GM19438 (cell line): ENCODE measurements around the gene TPR.

ENCODE experiments used
- ATAC-seq: cut with Tn5 transposase; IDR thresholded peaks from one replicate; pipeline ENCODE4 v1.9.1; 2021; ENCODE audit warnings: low read depth; ENCODE audit not compliant: unreplicated experiment

The TPR gene

DNA sequence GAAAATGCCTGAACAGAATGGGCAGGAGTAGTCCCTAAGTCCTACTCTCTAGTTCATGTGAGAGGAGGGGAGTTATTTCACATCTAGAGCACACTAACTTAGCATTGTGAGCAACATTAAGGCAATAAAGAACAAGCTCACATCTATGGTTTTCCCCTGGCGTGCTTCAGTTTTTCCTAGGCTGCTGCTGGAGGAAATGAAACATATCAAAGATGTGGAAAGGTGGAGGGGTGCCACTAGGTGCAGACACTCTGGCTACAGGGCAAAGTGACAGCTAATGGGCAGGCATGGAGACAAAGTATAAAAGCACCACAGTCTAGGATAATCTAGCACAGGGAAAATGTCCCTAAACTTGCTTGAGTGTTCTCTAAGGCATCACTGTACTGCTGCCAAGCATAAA lies 82.2 kb downstream of the TPR start:
- no peak for ATAC-seq

DNA sequence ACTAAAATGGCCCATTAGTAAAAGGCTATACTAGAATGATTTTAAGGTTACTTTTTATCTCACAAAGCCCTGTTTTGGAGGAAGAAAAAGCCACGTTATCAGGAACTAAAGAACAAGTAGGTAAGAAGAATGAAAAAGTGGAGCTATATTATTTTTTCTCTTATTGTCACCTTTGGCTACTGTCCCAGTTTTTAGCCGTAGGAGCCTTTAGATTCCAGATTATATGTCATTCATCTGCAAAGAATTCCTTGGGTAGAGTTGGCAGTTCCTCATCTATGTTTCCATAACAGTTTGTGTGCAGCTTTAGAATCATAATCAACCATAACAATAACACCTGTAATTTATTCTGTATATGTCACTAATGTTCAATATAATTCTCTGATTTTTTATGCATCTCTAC lies 83.8 kb downstream of the TPR start:
- no peak for ATAC-seq

DNA sequence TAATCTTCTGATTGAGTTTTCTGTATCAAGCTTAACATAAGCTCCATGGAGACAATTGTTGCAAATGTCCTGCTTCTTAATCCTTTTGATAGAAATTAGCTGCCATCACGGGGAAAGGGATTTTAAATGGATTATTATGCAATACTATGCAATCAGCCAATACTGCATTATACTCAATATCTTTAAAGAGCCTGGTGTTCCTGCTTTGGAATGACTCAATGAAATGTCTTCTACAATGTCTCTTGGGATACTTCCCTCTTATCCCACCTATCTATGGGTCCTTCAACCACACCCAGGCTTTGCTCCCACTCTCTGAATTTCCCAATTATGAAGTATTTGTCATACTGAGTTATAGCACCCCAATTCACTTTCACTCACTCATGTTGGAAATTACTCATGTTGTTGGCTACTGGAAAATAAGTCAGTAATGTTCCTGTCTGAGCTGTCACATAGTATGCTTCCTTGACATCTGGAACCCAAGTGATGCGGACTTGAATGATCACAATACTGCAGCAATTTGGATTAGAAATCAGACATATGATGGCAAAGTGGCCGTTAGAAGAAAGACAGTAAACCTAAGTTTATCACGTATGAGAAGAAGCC lies 85.0 kb downstream of the TPR start:
- no peak for ATAC-seq

DNA sequence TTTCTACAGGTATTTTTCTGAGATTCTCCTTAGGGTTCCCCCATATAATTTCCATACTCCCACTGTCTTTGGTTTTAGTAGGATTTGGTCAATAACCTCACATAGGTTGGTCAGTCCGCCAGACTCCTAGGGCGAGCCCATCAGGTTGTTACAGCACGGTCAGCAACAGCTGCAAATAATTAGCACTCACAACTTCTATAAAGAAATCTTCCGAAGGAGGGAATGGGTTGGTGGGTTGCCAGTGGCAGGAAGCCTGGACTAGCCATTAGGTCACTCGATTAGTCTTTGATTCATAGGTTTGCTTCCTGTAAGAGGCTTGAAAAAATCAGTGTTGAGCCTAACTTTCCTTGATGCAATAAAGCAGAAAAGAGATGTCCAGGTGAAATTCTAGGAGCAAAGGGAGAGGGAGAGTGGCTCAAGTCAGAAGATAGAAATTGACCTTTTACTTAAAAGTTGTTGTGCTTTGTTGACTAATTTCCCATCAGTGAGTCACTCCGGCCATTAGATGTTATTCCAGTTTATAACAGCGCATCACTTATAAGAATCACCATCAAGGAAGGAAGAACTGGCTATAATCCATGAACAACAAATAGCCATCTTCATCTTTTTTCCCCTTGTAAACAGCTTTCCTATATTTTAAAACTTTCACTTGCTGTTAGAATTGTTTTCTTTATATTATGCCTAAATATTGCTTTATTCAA lies 88.3 kb downstream of the TPR start:
- ATAC-seq: no peak

DNA sequence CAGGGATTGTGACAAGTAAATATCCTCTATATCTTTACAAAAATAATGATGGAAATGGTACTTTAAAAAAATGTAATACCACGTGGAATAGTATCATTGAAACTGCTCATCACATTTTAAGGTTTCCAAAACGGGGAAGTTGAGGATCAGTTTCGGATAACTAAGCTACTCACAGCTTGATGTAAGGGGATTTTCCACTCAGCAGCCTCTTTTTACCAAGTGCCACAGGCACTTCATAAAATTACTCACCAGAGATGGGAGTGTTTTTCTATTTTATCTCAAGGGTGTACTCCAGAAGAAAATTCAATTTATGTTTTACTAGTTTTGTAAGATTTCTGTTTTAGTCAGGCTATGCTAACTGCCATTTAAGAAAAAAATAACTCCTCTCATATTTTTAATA lies 91.7 kb downstream of the TPR start:
- no peak for ATAC-seq

DNA sequence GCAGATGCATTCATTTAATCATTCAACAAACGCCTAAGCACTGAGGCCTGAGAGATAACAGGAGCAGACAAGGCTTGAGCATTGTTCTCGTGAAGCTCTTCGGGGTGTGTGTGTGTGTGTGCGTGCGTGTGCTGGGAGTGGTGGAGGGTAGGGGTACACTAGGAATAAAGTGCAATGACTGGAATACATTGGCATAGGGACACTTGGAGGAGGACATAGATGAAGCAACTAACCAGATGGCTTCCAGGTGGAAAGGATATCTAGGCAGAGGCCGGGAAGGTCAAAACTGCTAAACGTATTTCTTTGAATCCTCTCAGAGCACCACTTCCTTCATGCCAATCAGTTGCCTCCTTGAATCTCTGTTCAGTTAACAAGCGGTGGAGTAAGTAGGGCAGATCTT lies 92.6 kb downstream of the TPR start:
- ATAC-seq: no peak

DNA sequence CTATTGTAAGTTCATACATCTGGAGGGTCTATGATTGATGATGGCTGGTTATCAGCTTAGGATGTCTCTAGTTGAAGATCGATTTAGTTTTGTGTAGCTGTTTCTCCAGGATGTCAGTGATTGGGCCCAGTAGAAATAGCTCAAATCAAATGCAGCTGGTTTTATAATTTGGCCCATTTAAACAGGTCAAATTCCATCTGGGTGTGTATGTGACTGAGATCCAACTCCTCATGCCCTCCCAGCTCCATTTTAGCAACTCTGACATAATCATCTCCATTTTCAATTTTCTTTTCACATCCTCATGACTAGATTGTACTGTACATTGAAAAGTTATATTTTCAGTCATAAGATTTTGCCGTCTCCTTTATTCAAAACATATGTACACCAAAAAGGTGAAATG lies 99.2 kb downstream of the TPR start:
- ATAC-seq: no peak

DNA sequence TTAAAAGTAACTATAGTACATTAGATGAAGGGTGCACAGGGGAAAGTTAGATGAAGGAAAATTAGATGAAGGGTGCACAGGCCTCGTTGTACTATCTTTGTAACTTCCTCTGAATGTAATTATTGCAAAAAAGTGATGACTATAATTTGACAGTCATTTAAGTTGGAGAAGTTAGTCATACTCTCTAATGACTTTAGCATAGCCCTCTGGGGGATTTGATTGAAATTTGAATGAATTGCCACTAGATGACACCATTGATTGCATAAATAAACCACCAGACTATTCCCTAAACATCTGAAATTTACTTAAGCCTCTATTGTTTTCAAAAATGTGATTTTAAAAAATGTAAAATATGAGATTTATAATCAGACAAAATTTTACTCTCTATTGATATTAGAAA lies 102.6 kb downstream of the TPR start:
- ATAC-seq: no peak

DNA sequence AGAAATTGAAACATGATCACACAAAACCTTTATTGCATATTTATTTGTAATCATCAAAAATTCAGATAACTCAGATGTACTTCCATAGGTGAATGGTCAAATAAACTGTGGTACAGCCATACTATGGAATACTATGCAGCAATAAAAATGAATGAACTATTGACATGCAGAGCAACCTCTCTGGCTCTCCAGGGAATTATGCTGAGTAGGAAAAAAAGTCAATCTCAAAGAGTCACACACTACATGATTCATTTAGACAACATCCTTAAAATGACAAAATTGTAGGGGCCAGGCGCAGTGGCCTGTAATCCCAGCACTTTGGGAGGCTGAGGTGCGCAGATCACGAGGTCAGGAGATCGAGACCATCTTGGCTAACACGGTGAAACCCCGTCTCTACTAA lies 104.0 kb downstream of the TPR start:
- ATAC-seq: no peak
